ENCODE measurements around the gene PRSS36.

DNA sequence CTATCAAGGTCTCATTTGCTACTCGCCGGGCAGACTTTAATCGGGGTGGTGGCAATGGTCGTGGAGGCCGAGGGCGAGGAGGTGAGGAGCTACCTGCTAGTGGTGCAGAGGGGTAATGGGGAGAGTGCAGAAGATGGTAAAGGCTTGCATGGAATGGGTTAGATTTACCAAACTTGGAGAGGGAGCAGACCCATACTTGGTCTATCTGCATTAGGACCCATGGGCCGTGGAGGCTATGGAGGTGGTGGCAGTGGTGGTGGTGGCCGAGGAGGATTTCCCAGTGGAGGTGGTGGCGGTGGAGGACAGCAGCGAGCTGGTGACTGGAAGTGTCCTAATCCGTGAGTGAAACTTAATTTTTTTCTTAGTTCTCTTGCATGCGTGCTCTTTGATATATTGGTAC lies 40.2 kb upstream of the PRSS36 start:
- TF ChIP-seq, protein P1, sequence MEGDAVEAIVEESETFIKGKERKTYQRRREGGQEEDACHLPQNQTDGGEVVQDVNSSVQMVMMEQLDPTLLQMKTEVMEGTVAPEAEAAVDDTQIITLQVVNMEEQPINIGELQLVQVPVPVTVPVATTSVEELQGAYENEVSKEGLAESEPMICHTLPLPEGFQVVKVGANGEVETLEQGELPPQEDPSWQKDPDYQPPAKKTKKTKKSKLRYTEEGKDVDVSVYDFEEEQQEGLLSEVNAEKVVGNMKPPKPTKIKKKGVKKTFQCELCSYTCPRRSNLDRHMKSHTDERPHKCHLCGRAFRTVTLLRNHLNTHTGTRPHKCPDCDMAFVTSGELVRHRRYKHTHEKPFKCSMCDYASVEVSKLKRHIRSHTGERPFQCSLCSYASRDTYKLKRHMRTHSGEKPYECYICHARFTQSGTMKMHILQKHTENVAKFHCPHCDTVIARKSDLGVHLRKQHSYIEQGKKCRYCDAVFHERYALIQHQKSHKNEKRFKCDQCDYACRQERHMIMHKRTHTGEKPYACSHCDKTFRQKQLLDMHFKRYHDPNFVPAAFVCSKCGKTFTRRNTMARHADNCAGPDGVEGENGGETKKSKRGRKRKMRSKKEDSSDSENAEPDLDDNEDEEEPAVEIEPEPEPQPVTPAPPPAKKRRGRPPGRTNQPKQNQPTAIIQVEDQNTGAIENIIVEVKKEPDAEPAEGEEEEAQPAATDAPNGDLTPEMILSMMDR (conservative IDR thresholded peaks at IDR 0.05; ENCODE audit: low read depth, low read length): no peak
- no peak for TF ChIP-seq NFE2L2 (IDR thresholded peaks at IDR 0.05; ENCODE audit: low read depth, low read length)
- no peak for TF ChIP-seq MXI1 (IDR thresholded peaks at IDR 0.05; ENCODE audit: borderline replicate concordance, low read depth, low read length)
- TF ChIP-seq POLR2A (IDR thresholded peaks at IDR 0.05; ENCODE audit: low read depth, low read length): no peak
- no peak for TF ChIP-seq RFX5 (IDR thresholded peaks at IDR 0.05; ENCODE audit: low read depth, low read length)
- no peak for TF ChIP-seq SMC3 (IDR thresholded peaks at IDR 0.05; ENCODE audit: low read depth, low read length)
- TF ChIP-seq CHD1 (IDR thresholded peaks at IDR 0.05; ENCODE audit: low read depth, low read length): no peak
- TF ChIP-seq, protein P2, sequence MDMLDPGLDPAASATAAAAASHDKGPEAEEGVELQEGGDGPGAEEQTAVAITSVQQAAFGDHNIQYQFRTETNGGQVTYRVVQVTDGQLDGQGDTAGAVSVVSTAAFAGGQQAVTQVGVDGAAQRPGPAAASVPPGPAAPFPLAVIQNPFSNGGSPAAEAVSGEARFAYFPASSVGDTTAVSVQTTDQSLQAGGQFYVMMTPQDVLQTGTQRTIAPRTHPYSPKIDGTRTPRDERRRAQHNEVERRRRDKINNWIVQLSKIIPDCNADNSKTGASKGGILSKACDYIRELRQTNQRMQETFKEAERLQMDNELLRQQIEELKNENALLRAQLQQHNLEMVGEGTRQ (IDR thresholded peaks at IDR 0.05; ENCODE audit: low read depth, low read length): no peak
- TF ChIP-seq, protein P3, sequence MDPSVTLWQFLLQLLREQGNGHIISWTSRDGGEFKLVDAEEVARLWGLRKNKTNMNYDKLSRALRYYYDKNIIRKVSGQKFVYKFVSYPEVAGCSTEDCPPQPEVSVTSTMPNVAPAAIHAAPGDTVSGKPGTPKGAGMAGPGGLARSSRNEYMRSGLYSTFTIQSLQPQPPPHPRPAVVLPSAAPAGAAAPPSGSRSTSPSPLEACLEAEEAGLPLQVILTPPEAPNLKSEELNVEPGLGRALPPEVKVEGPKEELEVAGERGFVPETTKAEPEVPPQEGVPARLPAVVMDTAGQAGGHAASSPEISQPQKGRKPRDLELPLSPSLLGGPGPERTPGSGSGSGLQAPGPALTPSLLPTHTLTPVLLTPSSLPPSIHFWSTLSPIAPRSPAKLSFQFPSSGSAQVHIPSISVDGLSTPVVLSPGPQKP (IDR thresholded peaks at IDR 0.05; ENCODE audit: borderline replicate concordance, low read depth, low read length): no peak
- no peak for TF ChIP-seq MAZ (IDR thresholded peaks at IDR 0.05; ENCODE audit: borderline replicate concordance, low read depth, low read length)
